CD8-positive, alpha-beta memory T cell (primary cell): ENCODE results near the gene STAT4. TPM values are rescaled to one million over a fixed set of nuclear protein-coding genes. Genes with fewer than 3 reads are reported as not detected.
A peak's percentile ranks its signal among the peaks of the same experiment; 100 is the strongest.

ENCODE experiments used
- CTCF ChIA-PET: fragments of 350-600 bp; sonication (Branson Sonifier 250); formaldehyde crosslinking; loops from one replicate; lab custom pipeline; 2021; ENCODE audit warnings: antibody characterized with exemption; lab: Charles Lee
- POLR2A ChIA-PET: fragments of 350-600 bp; sonication (Branson Sonifier 250); formaldehyde crosslinking; loops from one replicate; lab custom pipeline; 2021; ENCODE audit warnings: antibody characterized with exemption; lab: Charles Lee
- DNase-seq, 5 donors: peaks; one replicate each; pipeline versions ENCODE4 v3.0.0 to v3.0.0-alpha.2; 2020 to 2022; ENCODE audit warnings: mixed read lengths in 1 of 5
- H3K27ac ChIP-seq: one replicate; pipeline ENCODE4 v1.7.0; 2013; ENCODE audit warnings: low read depth, mild to moderate bottlenecking, low read length, moderate library complexity
- H3K27me3 ChIP-seq: 2 replicates; pipeline ENCODE4 v1.7.0; 2013; ENCODE audit warnings: low read length, mild to moderate bottlenecking; ENCODE audit not compliant: insufficient read depth, poor library complexity, severe bottlenecking
- H3K36me3 ChIP-seq: 2 replicates; pipeline ENCODE4 v1.7.0; 2013; ENCODE audit warnings: mild to moderate bottlenecking, low read length, moderate library complexity; ENCODE audit not compliant: insufficient read depth
- H3K4me1 ChIP-seq: 2 replicates; pipeline ENCODE4 v1.7.0; 2013; ENCODE audit warnings: mild to moderate bottlenecking, low read length, moderate library complexity; ENCODE audit not compliant: insufficient read depth
- H3K4me3 ChIP-seq: 2 replicates; pipeline ENCODE4 v1.7.0; 2013; ENCODE audit warnings: mild to moderate bottlenecking, low read length
- H3K9me3 ChIP-seq: 2 replicates; pipeline ENCODE4 v1.7.0; 2013; ENCODE audit warnings: mild to moderate bottlenecking, low read length
- H3K27ac Mint-ChIP-seq, 8 donors: one replicate each; pipeline ENCODE4 v1.8.0; 2020 to 2021; ENCODE audit warnings: mixed read lengths in 8 of 8, mild to moderate bottlenecking in 6 of 8, inconsistent platforms in 3 of 8, moderate library complexity in 3 of 8
- H3K27me3 Mint-ChIP-seq, 2 donors: one replicate each; pipeline ENCODE4 v1.8.0; 2020 to 2021; ENCODE audit warnings: mixed read lengths in 2 of 2, mild to moderate bottlenecking in 1 of 2, moderate library complexity in 1 of 2
- H3K36me3 Mint-ChIP-seq, 3 donors: one replicate each; pipeline ENCODE4 v1.8.0; 2020 to 2021; ENCODE audit warnings: mixed read lengths in 3 of 3, inconsistent platforms in 1 of 3, mild to moderate bottlenecking in 1 of 3
- H3K4me1 Mint-ChIP-seq, 3 donors: one replicate each; pipeline ENCODE4 v1.8.0; 2020 to 2021; ENCODE audit warnings: mixed read lengths in 3 of 3, inconsistent platforms in 1 of 3, mild to moderate bottlenecking in 1 of 3
- H3K4me3 Mint-ChIP-seq, 7 donors: one replicate each; pipeline ENCODE4 v1.8.0; 2020 to 2021; ENCODE audit warnings: mixed read lengths in 7 of 7, mild to moderate bottlenecking in 6 of 7, moderate library complexity in 4 of 7, inconsistent platforms in 2 of 7
- H3K9me3 Mint-ChIP-seq, 5 donors: one replicate each; pipeline ENCODE4 v1.8.0; 2020 to 2022; ENCODE audit warnings: mixed read lengths in 5 of 5, mild to moderate bottlenecking in 3 of 5, moderate library complexity in 2 of 5, inconsistent platforms in 1 of 5
- polyA plus RNA-seq: library from polyadenylated mRNA; unstranded; fragments of 300-500 nt; fragmentation: Illumina TruSeq; gene quantifications from one replicate; pipeline ENCODE4 v1.2.3, GENCODE V29; 2021
- total RNA-seq, 2 experiments: library from RNA; stranded (reverse); gene quantifications; one replicate each; pipeline ENCODE4 v1.2.3, GENCODE V29; 2021

Gene STAT4
- total and polyA plus RNA-seq, 3 experiments from 2014 or later, result 53.0 to 88.2 (median 54.7) TPM

DNA sequence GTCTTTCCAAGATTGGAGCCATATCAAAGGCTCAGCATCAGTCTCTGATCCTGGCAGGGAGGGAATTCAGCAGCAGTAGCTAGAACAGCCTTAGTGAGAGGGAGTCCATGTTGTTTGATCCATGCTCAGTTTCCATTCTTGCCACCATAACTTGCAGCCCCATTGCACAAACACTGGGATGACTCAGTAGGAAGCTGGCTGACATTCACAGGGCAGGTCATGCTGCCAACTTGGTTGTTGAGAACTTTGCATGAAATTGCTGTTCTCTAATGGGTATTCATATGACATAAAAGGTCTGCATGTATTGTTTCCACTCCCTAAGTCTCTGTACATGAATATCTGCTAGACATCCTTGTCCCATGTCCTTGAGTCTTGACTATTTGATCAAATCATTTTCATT is 29.9 kb upstream of the STAT4 start:
- H3K27me3 Mint-ChIP-seq, result no peaks in the 10 kb centered on the region
- peaks cover 0 to 2% (median 0%) of the 10 kb centered on the region in 3 donors for H3K36me3 Mint-ChIP-seq
- H3K4me1 Mint-ChIP-seq, result peaks cover 5 to 12% (median 10%) of the 10 kb centered on the region in 3 donors
- Histone ChIP-seq H3K36me3 (no peaks in the 10 kb centered on the region), H3K9me3 (no peaks in the 10 kb centered on the region), H3K4me3 (no peak overlapping the region), H3K27me3 (no peaks in the 10 kb centered on the region), H3K27ac (no peak overlapping the region), H3K4me1 (no peaks in the 10 kb centered on the region)
- H3K4me3 Mint-ChIP-seq, result no peak overlapping the region
- POLR2A ChIA-PET, result no interaction called here
- CTCF ChIA-PET, result interaction anchor here (0.7 to 1.6 kb wide), 2 partner anchors 9 to 142 kb away, joined by 3 to 4 read pairs; no protein-coding TSS in a partner anchor
- no peak for DNase-seq
- H3K27ac Mint-ChIP-seq, result no peak overlapping the region
- H3K9me3 Mint-ChIP-seq, result no peaks in the 10 kb centered on the region

DNA sequence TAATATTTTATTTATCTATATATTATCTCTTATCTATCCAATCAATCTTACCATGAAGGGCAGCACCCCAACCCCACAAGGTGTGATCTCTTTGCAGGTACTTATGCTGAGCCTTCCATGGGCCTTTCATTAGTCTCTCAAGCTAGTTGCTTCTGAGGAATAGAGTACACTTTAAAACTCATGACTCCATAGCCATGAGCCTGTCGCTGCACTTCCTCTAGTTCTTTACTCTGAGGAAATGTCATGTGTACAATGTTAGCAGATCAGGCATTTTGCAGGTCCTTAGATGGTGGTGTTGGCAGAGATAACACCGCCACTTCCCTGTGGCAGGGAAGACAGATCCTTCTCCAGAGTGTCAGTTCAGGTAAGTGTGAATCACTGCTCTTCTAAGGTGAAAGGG is 29.5 kb upstream of the STAT4 start:
- Histone ChIP-seq H3K27me3 (no peaks in the 10 kb centered on the region), H3K4me1 (no peaks in the 10 kb centered on the region), H3K27ac (no peak overlapping the region), H3K4me3 (no peak overlapping the region), H3K36me3 (no peaks in the 10 kb centered on the region), H3K9me3 (no peaks in the 10 kb centered on the region)
- ChIA-PET POLR2A (no interaction called here), CTCF (interaction anchor here (0.7 to 1.6 kb wide), 3 partner anchors 10 to 142 kb away, joined by 3 to 4 read pairs (median 4); no protein-coding TSS in a partner anchor)
- H3K4me1 Mint-ChIP-seq, result peaks cover 5 to 15% (median 10%) of the 10 kb centered on the region in 3 donors
- H3K36me3 Mint-ChIP-seq, result peaks cover 0 to 2% (median 0%) of the 10 kb centered on the region in 3 donors
- H3K27ac Mint-ChIP-seq, result no peak overlapping the region
- no peak overlapping the region for H3K4me3 Mint-ChIP-seq
- no peak for DNase-seq
- H3K9me3 Mint-ChIP-seq, result no peaks in the 10 kb centered on the region
- H3K27me3 Mint-ChIP-seq, result no peaks in the 10 kb centered on the region

DNA sequence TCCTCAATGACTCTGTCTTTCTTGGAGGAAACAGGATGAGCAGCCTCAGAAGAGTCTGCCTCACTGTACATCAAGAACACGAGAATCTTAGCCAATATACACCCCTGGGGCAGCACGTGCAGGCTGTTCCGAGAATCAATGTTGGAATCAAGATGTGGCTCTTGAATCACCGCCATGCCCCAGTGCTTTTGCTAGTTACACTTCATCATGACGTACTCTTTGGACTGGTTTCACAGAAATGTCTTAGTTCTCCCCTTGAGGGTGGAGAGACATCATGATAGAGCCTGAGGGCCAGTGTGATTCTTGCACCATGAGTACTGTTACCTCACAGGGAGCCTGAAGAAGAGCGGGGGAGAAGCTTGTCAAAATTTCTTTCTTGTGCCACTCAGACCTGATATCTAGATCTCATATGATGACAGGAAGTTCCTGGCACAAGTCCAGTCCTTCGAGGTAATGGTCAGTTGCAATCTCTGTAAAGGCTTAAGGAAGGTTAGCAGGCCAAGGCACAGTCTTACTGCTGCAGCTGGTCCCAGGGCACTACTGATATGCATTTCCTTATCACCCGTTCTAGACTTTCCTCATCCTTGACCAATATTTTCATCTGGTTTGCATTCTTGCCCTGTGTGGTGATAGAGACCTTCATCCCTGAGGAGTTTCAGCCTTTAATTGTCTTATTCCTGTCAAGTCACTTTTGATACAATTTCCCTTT is 28.2 kb upstream of the STAT4 start:
- peaks cover 0 to 2% (median 0%) of the 10 kb centered on the region in 3 donors for H3K36me3 Mint-ChIP-seq
- H3K27ac Mint-ChIP-seq, result no peak overlapping the region
- Histone ChIP-seq H3K27me3 (no peaks in the 10 kb centered on the region), H3K4me3 (no peak overlapping the region), H3K27ac (no peak overlapping the region), H3K4me1 (no peaks in the 10 kb centered on the region), H3K36me3 (no peaks in the 10 kb centered on the region), H3K9me3 (no peaks in the 10 kb centered on the region)
- H3K9me3 Mint-ChIP-seq, result no peaks in the 10 kb centered on the region
- POLR2A ChIA-PET, result no interaction called here
- CTCF ChIA-PET, result interaction anchor here (1.9 kb wide), 1 partner anchor 14 kb away, joined by 5 read pairs; no protein-coding TSS in a partner anchor
- H3K4me3 Mint-ChIP-seq, result no peak overlapping the region
- H3K27me3 Mint-ChIP-seq, result no peaks in the 10 kb centered on the region
- H3K4me1 Mint-ChIP-seq, result peaks cover 5 to 15% (median 10%) of the 10 kb centered on the region in 3 donors
- no peak for DNase-seq

DNA sequence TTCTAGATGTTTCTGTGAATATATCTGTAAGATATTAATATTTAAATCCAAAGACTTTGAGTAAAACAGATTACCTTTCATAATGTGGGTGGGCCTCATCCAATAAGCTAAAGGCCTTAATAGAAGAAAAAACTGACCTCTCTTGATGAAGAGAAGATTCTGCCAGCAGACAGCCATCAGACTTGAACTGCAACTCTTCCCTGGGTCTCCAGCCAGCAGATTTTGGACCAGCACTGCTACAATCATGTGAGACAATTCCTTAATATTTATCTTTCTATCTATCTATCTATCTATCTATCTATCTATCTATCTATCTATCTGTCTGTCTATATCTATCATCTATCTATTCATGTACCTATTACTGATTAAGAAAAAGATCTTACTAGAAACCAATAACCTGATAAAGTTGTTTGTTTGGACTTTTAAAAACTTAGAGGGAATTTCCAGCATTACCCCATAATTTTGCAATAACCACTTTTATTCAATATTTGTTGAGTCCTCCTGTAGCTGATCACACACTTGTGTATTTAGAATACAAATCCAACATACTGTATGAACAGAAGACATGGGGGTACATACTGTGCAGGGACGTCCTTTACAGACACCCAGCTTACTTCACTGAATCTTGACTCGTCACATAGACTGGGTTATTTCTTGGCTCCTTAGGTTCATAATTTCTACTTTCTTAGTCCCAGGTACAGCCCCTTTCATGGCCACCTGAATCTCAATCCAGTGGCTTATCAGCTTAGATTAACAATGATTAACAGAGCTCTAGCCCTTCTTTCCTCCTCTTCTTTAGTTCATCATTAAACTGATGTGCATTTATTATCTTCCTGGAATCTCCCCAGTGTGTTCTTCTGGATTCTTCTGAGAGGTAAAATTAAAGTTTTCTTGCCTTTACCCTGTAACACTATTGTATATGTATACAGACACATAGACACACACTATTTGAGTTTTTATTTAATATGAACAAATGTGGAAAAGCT is 27.2 kb upstream of the STAT4 start:
- no peak overlapping the region for H3K27ac ChIP-seq
- POLR2A ChIA-PET, result no interaction called here

DNA sequence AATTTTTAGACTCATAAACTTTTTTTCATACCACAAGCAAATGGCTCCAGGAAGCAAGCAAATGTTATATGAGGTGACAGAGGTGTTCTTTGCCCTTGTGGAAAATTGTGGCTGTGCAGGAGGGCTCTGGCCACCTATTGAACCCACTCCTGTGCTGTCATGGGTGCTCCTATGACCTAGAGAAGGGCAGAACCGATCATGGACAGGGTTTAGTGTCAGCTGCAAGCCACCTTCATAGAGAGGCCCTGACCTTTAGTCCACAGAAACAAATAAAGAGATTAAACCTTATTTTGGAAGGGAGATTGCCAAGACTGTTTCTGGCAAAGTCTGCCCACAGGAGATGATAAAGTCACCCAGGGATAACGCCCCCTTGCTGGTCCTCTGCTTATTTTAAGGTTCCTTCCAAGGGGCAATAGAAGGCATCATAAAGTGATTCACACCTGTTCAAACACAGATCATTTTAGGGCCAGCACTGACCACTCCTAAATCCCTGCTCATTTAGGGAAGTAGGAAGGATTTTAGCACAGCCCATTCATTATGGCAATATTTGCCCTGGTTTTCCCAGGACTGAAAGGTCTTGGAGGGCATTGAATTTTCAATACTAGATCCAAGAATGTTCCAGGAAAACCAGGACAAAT is 26.1 kb upstream of the STAT4 start:
- H3K36me3 ChIP-seq, result no peaks in the 10 kb centered on the region
- Mint-ChIP-seq H3K27me3 (no peaks in the 10 kb centered on the region), H3K36me3 (no peaks in the 10 kb centered on the region), H3K27ac (no peak overlapping the region), H3K4me3 (peak overlapping the region in 1 of 7 donors; percentile 6), H3K4me1 (peaks cover 5 to 15% (median 10%) of the 10 kb centered on the region in 3 donors), H3K9me3 (no peaks in the 10 kb centered on the region)
- no peaks in the 10 kb centered on the region for H3K4me1 ChIP-seq
- no peak overlapping the region for H3K4me3 ChIP-seq
- CTCF ChIA-PET, result interaction anchor here (1.9 kb wide), 1 partner anchor 12 kb away, joined by 5 read pairs; no protein-coding TSS in a partner anchor
- no peaks in the 10 kb centered on the region for H3K27me3 ChIP-seq
- no peak for DNase-seq
- POLR2A ChIA-PET, result interaction anchor here (0.6 kb wide), 1 partner anchor 347 kb away, joined by 4 read pairs; no protein-coding TSS in a partner anchor
- no peak overlapping the region for H3K27ac ChIP-seq
- H3K9me3 ChIP-seq, result no peaks in the 10 kb centered on the region

More for the DNA sequence above, 27.2 kb upstream of the STAT4 start:
- Mint-ChIP-seq H3K27ac (no peak overlapping the region), H3K36me3 (peaks cover 0 to 2% (median 0%) of the 10 kb centered on the region in 3 donors), H3K4me1 (peaks cover 5 to 15% (median 10%) of the 10 kb centered on the region in 3 donors), H3K4me3 (no peak overlapping the region), H3K9me3 (no peaks in the 10 kb centered on the region), H3K27me3 (no peaks in the 10 kb centered on the region)
- no peak for DNase-seq
- H3K4me1 ChIP-seq, result no peaks in the 10 kb centered on the region
- H3K4me3 ChIP-seq, result no peak overlapping the region
- CTCF ChIA-PET, result interaction anchor here (1.9 kb wide), 1 partner anchor 13 kb away, joined by 5 read pairs; no protein-coding TSS in a partner anchor
- no peaks in the 10 kb centered on the region for H3K36me3 ChIP-seq
- no peaks in the 10 kb centered on the region for H3K27me3 ChIP-seq
- H3K9me3 ChIP-seq, result no peaks in the 10 kb centered on the region

DNA sequence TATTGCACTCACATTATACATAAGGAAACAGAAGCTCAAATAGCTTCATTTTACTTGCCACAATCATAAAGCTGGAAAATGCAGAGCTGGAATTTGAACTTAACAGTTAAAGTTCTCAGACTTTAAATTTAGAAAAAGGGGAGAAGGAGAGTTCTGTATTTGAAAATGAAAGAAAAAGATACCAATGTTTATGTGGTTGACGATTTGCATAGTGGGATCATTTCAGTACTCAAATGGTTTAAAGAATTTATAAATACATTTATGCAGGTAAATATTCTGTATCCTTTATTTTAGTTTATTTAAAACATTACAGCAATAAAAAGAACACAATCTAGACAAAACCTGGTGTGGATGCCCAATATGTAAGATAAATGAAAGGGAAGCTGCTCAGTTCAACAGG is 25.5 kb upstream of the STAT4 start:
- no peaks in the 10 kb centered on the region for H3K4me1 ChIP-seq
- H3K27me3 ChIP-seq, result no peaks in the 10 kb centered on the region
- H3K36me3 Mint-ChIP-seq, result no peaks in the 10 kb centered on the region
- no peak for DNase-seq
- no peaks in the 10 kb centered on the region for H3K36me3 ChIP-seq
- ChIA-PET CTCF (no interaction called here), POLR2A (interaction anchor here (0.6 kb wide), 1 partner anchor 348 kb away, joined by 4 read pairs; no protein-coding TSS in a partner anchor)
- peak overlapping the region in 2 of 7 donors; percentile 8 for H3K4me3 Mint-ChIP-seq
- H3K9me3 Mint-ChIP-seq, result no peaks in the 10 kb centered on the region
- H3K27me3 Mint-ChIP-seq, result no peaks in the 10 kb centered on the region
- peak overlapping the region in 2 of 8 donors; percentile 15 to 30 for H3K27ac Mint-ChIP-seq
- H3K27ac ChIP-seq, result no peak overlapping the region
- H3K4me3 ChIP-seq, result no peak overlapping the region
- peaks cover 5 to 15% (median 10%) of the 10 kb centered on the region in 3 donors for H3K4me1 Mint-ChIP-seq
- no peaks in the 10 kb centered on the region for H3K9me3 ChIP-seq

DNA sequence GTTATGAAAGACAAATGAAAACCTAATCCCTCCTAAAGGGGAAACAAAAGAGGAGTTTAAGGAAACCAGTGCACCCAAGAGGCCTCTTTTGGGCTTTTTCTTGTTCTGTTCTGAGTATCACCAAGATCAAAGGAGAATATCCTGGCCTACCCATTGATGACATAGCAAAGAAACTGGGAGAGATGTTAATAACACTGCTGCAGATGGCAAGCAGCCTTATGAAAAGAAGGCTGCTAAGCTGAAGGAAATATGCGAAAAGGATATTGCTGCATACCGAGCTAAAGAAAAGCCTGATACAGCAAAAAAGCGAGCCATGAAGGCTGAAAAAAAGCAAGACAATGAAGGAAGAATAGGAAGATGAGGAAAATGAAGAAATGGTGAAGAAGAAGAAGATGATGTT is 23.6 kb upstream of the STAT4 start:
- peaks cover 0 to 4% of the 10 kb centered on the region in 2 donors for H3K27me3 Mint-ChIP-seq
- H3K4me3 Mint-ChIP-seq, result no peak overlapping the region
- H3K9me3 Mint-ChIP-seq, result no peaks in the 10 kb centered on the region
- peaks cover 9 to 22% (median 18%) of the 10 kb centered on the region in 3 donors for H3K4me1 Mint-ChIP-seq
- CTCF ChIA-PET, result interaction anchor here (2.9 kb wide), 1 partner anchor 18 kb away, joined by 12 read pairs; no protein-coding TSS in a partner anchor
- Histone ChIP-seq H3K4me3 (no peak overlapping the region), H3K27ac (no peak overlapping the region), H3K27me3 (no peaks in the 10 kb centered on the region), H3K9me3 (no peaks in the 10 kb centered on the region), H3K36me3 (no peaks in the 10 kb centered on the region), H3K4me1 (peaks cover 4% of the 10 kb centered on the region)
- no peak overlapping the region for H3K27ac Mint-ChIP-seq
- DNase-seq, result no peak
- no peaks in the 10 kb centered on the region for H3K36me3 Mint-ChIP-seq
- POLR2A ChIA-PET, result no interaction called here
